HCT116 (cell line): ENCODE data around the gene CDH1.

Experiments
- CTCF ChIP-seq, 3 experiments: fragments of 200-600 bp in 1 of 3; sonication (generic) in 1 of 3; IDR thresholded peaks in 2 of 3; conservative IDR thresholded peaks in 1 of 3; 2 replicates each; pipeline ENCODE4 v1.5.1; 2012 to 2017; ENCODE audit warnings: low read depth in 2 of 3, low read length in 2 of 3, antibody characterized with exemption in 1 of 3, borderline replicate concordance in 1 of 3, control low read depth in 1 of 3, mild to moderate bottlenecking in 1 of 3, mixed read lengths in 1 of 3, mixed run types in 1 of 3, moderate library complexity in 1 of 3; ENCODE audit not compliant: insufficient read depth in 1 of 3
- FOSL1 ChIP-seq: IDR thresholded peaks from 2 replicates; pipeline ENCODE4 v1.6.1; 2012; ENCODE audit warnings: low read depth
- POLR2A ChIP-seq: IDR thresholded peaks from 2 replicates; pipeline ENCODE4 v1.7.0; 2011; ENCODE audit warnings: borderline replicate concordance; ENCODE audit not compliant: insufficient read depth, insufficient read length; ENCODE audit errors: extremely low read depth
- POLR2AphosphoS5 ChIP-seq: IDR thresholded peaks from 2 replicates; pipeline ENCODE4 v1.6.1; 2011; ENCODE audit warnings: mild to moderate bottlenecking, low read depth, low read length, moderate library complexity
- REST ChIP-seq: IDR thresholded peaks from 2 replicates; pipeline ENCODE4 v1.6.1; 2012; ENCODE audit warnings: low read depth
- ZFX ChIP-seq: fragments of 450-650 bp; IDR thresholded peaks from 2 replicates; pipeline ENCODE4 v1.6.1; 2017

GRCh38 chr16:68750193-68750695 lies 13.2 kb downstream of the CDH1 start:
- TF ChIP-seq ZFX (no peak), CTCF (IDR thresholded peaks at IDR 0.05 in 2 of 3, conservative IDR thresholded peaks at IDR 0.05 in 1 of 3; ENCODE audit: borderline replicate concordance in 1 of 3, insufficient read depth in 1 of 3, low read depth in 2 of 3, low read length in 2 of 3) (no peak), REST (no peak), POLR2A (no peak), FOSL1 (no peak), POLR2AphosphoS5 (no peak)
